22Rv1 (cell line): Measurements from ENCODE around the gene IL1RN.

Source experiments
- ZFX ChIP-seq: fragments of 450-650 bp; IDR thresholded peaks from 2 replicates; pipeline ENCODE4 v1.6.1; 2017; ENCODE audit warnings: antibody characterized with exemption, borderline replicate concordance
- TF ChIP-seq, protein P1 (sequence below): fragments of 450-650 bp; IDR thresholded peaks from 2 replicates; pipeline ENCODE4 v1.5.1; 2017; ENCODE audit warnings: mild to moderate bottlenecking

DNA sequence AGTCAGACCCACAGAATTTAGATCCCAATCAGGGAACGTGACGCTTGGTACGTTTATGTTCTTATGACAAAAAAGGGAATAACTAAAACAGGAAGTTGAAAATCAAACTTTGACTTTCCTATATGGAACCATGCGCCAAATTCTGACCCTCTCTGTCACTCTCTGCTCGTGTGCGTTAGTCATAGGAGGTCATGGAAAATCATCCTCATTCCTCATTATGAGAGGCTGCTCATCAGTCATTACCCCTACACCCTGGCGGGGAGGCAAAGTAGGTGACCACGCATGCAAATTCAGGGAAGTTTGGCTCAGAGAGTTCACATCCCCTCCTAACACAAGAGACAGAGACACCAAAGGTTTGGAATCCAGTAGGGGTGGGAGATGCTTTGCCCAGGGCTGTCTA is 44.1 kb upstream of the IL1RN start:
- TF ChIP-seq, protein P1, sequence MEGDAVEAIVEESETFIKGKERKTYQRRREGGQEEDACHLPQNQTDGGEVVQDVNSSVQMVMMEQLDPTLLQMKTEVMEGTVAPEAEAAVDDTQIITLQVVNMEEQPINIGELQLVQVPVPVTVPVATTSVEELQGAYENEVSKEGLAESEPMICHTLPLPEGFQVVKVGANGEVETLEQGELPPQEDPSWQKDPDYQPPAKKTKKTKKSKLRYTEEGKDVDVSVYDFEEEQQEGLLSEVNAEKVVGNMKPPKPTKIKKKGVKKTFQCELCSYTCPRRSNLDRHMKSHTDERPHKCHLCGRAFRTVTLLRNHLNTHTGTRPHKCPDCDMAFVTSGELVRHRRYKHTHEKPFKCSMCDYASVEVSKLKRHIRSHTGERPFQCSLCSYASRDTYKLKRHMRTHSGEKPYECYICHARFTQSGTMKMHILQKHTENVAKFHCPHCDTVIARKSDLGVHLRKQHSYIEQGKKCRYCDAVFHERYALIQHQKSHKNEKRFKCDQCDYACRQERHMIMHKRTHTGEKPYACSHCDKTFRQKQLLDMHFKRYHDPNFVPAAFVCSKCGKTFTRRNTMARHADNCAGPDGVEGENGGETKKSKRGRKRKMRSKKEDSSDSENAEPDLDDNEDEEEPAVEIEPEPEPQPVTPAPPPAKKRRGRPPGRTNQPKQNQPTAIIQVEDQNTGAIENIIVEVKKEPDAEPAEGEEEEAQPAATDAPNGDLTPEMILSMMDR: no peak
- no peak for TF ChIP-seq ZFX
